GM18502 (cell line): ENCODE measurements around the gene HIVEP3.

Experiments used
- ATAC-seq: cut with Tn5 transposase; IDR thresholded peaks from one replicate; pipeline ENCODE4 v1.9.1; 2021; ENCODE audit warnings: mild to moderate bottlenecking; ENCODE audit not compliant: unreplicated experiment, poor library complexity

HIVEP3 gene

GRCh38 chr1:41768583-41768982 is 150.1 kb downstream of the HIVEP3 start:
- no peak for ATAC-seq

GRCh38 chr1:41767534-41768525 is 150.9 kb downstream of the HIVEP3 start:
- ATAC-seq: no peak

DNA sequence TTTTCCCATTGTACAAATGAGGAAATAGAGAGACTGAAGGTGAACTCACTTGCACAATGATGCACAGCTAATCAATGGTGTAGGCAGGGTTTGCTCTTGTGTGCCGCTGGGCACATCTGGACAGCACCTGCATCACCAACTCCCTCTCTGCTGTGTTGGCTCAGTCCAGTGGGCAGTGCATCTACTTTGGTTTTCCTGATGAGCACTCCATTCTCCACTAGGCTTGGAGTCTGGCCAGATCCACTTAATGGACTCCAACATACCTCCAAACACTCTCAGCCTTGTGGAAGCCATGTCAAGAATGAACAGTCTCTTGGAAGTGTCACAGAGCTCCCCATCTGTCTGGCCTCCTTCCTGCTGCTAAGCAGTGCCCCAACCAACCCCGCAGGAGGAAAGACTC is 152.2 kb downstream of the HIVEP3 start:
- no peak for ATAC-seq

GRCh38 chr1:41766041-41766440 is 152.7 kb downstream of the HIVEP3 start:
- no peak for ATAC-seq

- ATAC-seq: no peak
Observed at GRCh38 chr1:41765152-41765551, 153.6 kb downstream of the HIVEP3 start.

GRCh38 chr1:41764656-41765055 is 154.1 kb downstream of the HIVEP3 start:
- ATAC-seq: no peak

DNA sequence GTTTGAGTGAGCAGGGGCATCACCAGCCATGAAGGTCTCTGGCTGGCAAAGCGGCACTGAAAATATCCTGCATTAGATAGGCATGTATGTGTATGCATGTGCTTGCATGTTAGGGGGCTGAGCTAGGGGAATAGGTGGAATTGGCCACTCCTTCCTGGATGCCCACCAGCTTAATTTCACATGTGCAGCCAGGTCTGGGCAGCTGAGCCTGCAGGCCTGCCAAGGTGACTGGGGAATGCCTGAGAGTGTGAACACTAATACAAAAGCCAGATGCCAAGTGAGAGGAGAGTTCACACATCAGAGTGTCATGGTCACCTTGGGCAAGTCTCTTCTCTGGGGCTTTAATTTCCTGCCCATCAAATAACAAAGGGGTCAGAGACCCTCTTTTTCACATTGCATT is 155.9 kb downstream of the HIVEP3 start:
- ATAC-seq: no peak

- no peak for ATAC-seq
Observed at GRCh38 chr1:41762251-41762650, 156.5 kb downstream of the HIVEP3 start.

DNA sequence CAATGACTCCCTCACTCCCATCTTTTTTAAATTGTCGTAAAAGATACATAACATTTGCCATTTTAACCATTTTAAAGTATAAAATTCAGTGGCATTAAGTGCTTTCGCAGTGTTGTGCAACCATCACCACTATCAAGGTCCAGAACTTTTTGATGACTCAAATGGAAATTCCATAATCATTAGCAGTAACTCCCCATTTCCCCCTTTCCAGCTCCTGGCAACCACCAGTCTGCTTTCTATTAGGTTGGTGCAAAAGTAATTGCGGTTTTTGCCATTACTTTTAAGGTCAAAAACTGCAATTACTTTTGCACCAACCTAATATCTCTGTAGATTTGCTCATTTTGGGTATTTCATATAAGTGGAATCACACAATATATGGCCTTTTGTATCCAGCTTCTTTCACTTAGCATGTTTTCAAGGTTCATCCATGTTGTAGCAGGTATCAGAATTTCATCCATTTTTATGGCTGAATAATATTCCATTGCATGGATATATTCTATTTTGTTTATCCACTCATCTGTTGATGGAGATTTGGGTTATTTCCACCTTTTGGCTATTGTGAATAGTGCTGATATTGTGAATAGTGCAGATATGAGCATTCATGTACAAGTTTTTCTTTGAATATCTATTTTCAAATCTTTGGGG is 159.7 kb downstream of the HIVEP3 start:
- ATAC-seq: no peak

GRCh38 chr1:41758500-41758899 is 160.2 kb downstream of the HIVEP3 start:
- ATAC-seq: no peak

- ATAC-seq: no peak
Observed at GRCh38 chr1:41754540-41754939, 164.2 kb downstream of the HIVEP3 start.

- ATAC-seq: no peak
Observed at GRCh38 chr1:41752514-41753170, 166.1 kb downstream of the HIVEP3 start.

- peak; percentile 40 for ATAC-seq
Observed at GRCh38 chr1:41751804-41752513, 166.8 kb downstream of the HIVEP3 start.

DNA sequence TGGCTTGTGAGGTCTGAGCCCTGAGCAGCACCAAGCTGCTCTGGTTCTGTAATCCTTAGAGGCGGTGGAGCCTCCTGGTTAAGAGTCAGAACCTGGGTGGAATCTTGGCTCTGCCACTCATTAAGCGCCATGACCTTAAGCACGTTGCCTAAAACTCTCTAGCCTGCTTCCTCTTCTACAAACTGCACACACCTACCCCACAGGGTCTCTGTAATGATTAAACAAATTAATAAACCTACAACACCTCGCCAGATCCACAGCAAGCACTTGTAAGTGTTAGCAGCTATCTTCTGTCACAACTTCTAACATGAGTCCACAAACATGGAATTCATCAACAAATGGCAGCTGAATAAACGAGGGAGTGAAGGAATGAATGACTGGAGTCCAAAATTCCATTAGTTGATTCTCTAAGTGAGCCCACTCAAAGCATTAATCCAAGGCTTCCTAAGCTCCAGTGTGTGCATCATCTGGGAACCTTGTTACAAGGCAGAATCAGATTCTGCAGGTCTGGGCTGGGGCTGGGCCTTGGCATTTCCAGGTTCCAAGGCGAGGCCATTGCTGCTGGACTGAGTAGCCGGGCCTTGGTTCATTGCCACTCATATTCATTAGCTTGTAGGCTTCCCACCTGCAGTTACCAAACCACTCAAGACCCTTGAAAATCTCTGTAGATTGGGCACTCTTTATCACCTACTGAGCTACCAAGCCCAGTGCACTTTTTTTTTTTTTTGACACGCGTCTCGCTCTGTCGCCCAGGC is 168.6 kb downstream of the HIVEP3 start:
- no peak for ATAC-seq

DNA sequence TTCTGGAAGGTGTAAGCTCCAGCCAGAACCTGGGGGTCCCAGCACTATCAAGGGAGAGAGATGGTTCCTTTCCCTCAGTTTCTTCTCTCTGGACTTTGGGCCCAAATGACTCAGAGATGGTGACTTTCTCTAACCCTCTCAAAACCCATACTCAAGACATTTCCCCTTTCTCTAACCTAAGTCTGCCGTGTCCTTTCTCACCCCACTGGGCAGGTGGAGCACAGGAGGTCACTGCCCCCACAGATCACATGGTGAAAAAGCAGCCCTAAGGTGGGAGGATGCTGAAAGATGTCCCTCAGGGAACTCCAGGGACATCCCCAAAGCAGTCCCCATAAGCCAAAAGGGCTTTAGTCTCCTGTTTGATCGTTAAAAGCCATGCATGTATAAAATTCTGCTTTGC is 173.7 kb downstream of the HIVEP3 start:
- ATAC-seq: no peak

- ATAC-seq: no peak
Observed at GRCh38 chr1:41743366-41743765, 175.4 kb downstream of the HIVEP3 start.

DNA sequence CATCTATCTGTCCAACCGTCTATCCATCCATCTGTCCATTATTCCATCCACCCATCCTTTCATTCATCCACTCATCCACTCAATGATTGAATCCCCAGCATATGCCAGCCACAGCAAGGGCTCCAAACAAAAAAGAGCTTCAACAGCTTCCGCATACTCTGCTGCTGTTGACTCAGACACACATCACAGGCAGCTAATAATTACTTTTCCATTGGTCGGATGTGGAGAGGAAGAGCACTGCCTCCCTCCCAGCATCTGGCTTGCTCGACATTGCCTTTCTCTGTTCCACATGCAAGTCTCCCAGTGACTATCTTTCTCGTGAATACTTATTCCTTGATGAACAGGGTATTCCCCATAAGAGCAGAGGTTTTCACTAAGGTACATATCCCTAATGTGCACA is 176.5 kb downstream of the HIVEP3 start:
- no peak for ATAC-seq

- no peak for ATAC-seq
Observed at GRCh38 chr1:41741244-41741643, 177.5 kb downstream of the HIVEP3 start.

DNA sequence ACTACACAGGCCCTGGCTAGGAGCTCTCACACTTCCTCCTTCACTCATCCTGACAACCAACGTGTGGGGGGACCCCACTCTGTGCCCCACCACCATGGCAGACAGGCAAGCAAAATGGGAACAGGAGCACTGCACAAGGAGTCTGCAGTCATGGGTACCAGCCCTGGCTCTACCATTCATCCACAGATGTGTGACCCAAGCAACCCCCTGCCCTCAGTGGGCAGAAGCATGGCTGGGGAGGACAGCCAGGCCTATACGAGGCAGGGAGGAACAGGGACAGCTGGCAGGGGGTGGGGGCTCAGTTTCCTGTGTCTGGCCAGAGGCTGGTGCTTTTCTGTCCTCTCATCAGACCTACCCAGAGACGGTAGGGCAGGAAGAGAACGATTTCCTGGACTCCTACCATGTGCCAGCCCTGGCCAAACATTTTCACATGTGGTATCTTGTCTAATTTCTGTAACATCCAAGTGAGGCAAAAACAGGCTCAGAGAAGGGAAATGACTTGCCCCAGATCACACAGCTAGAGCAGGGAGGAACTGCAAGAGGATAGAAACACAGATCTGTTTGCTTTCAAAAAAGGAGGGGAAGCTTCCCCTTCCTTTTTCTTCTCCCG is 178.0 kb downstream of the HIVEP3 start:
- no peak for ATAC-seq
